GM12872 (cell line): ENCODE data around the gene EXTL2.

Experiments
- CTCF ChIP-seq: IDR thresholded peaks from 3 replicates; pipeline ENCODE4 v1.5.1; 2011; ENCODE audit warnings: low read depth, mild to moderate bottlenecking, low read length, moderate library complexity; ENCODE audit not compliant: insufficient read depth

EXTL2 gene

GRCh38 chr1:100894603-100895539 lies at the start of gene EXTL2:
Gene EXTL2 (minus strand): TSS chr1:100894842. CDS start chr1:100888757, 6,085 bp downstream.
- no peak for TF ChIP-seq CTCF

GRCh38 chr1:100943533-100943932 lies 48.9 kb upstream of the EXTL2 start:
- no peak for TF ChIP-seq CTCF

- TF ChIP-seq CTCF, result no peak
These were observed 47.8 kb upstream of the EXTL2 start for GRCh38 chr1:100942304-100943046.

- no peak for TF ChIP-seq CTCF
These were observed 47.1 kb upstream of the EXTL2 start for GRCh38 chr1:100941580-100942216.

GRCh38 chr1:100941098-100941527 lies 46.5 kb upstream of the EXTL2 start:
- no peak for TF ChIP-seq CTCF

- TF ChIP-seq CTCF, result no peak
These were observed 41.7 kb upstream of the EXTL2 start for GRCh38 chr1:100936194-100936967.
